ENCODE measurements around the gene TPPP. TPM values are rescaled to one million over a fixed set of nuclear protein-coding genes. Genes with fewer than 3 reads are reported as not detected.

Gene TPPP
- total RNA-seq, 1 experiment from 2014 or later, result 1.8 TPM

GRCh38 chr5:675111-675870 lies 17.9 kb downstream of the TPPP start:
- H3K27ac Mint-ChIP-seq, result no peak overlapping the region
- ChIA-PET CTCF (no interaction called here), POLR2A (no interaction called here)
- H3K27me3 Mint-ChIP-seq (ENCODE audit: low read depth), result peaks cover 17% of the 10 kb centered on the region
- H3K4me3 Mint-ChIP-seq, result no peak overlapping the region
- 0 out of 2 replicates have a peak, but pooled peaks cover 5% of the 10 kb centered on the region for H3K4me1 Mint-ChIP-seq
- TF ChIP-seq ZNF317 (CRISPR knock-in tag; IDR thresholded peaks at IDR 0.05; ENCODE audit: borderline replicate concordance, low read depth) (no peak), MLX (CRISPR knock-in tag; IDR thresholded peaks at IDR 0.05) (no peak), FOXP4 (CRISPR knock-in tag; IDR thresholded peaks at IDR 0.05) (no peak), ZNF425 (CRISPR knock-in tag; conservative IDR thresholded peaks at IDR 0.05) (no peak), MYBL2 (CRISPR knock-in tag; IDR thresholded peaks at IDR 0.05) (no peak), AR (CRISPR knock-in tag; IDR thresholded peaks at IDR 0.05) (no peak)
- ATAC-seq (no peak), DNase-seq (ENCODE audit: low spot score) (no peak)
- H3K36me3 Mint-ChIP-seq, result no peaks in the 10 kb centered on the region
- no peaks in the 10 kb centered on the region for H3K9me3 Mint-ChIP-seq

- Mint-ChIP-seq H3K9me3 (no peaks in the 10 kb centered on the region), H3K4me3 (no peak overlapping the region), H3K36me3 (no peaks in the 10 kb centered on the region), H3K4me1 (0 out of 2 replicates have a peak, but pooled peaks cover 5% of the 10 kb centered on the region), H3K27me3 (ENCODE audit: low read depth) (peaks cover 17% of the 10 kb centered on the region), H3K27ac (no peak overlapping the region)
- ATAC-seq (no peak), DNase-seq (ENCODE audit: low spot score) (no peak)
- POLR2A ChIA-PET, result no interaction called here
- CTCF ChIA-PET, result no interaction called here
- TF ChIP-seq JUN (CRISPR knock-in tag; IDR thresholded peaks at IDR 0.05) (no peak), ESRRA (CRISPR knock-in tag; IDR thresholded peaks at IDR 0.05; ENCODE audit: borderline replicate concordance) (no peak), E2F4 (CRISPR knock-in tag; IDR thresholded peaks at IDR 0.05; ENCODE audit: borderline replicate concordance, low read depth) (no peak), ATF3 (CRISPR knock-in tag; conservative IDR thresholded peaks at IDR 0.05) (no peak), E2F1 (CRISPR knock-in tag; IDR thresholded peaks at IDR 0.05) (no peak), FOXJ3 (CRISPR knock-in tag; IDR thresholded peaks at IDR 0.05; ENCODE audit: borderline replicate concordance) (no peak), ZNF423 (CRISPR knock-in tag; IDR thresholded peaks at IDR 0.05) (no peak), ZNF138 (CRISPR knock-in tag; conservative IDR thresholded peaks at IDR 0.05) (no peak)
Measured at GRCh38 chr5:674630-675011, 18.5 kb downstream of the TPPP start.
